Amniotic epithelial cell (primary cell): ENCODE data around the gene HPN.

Source experiments
- DNase-seq: peaks from one replicate; pipeline ENCODE4 v3.0.0-alpha.2; 2010; ENCODE audit warnings: low read depth

Gene HPN

DNA sequence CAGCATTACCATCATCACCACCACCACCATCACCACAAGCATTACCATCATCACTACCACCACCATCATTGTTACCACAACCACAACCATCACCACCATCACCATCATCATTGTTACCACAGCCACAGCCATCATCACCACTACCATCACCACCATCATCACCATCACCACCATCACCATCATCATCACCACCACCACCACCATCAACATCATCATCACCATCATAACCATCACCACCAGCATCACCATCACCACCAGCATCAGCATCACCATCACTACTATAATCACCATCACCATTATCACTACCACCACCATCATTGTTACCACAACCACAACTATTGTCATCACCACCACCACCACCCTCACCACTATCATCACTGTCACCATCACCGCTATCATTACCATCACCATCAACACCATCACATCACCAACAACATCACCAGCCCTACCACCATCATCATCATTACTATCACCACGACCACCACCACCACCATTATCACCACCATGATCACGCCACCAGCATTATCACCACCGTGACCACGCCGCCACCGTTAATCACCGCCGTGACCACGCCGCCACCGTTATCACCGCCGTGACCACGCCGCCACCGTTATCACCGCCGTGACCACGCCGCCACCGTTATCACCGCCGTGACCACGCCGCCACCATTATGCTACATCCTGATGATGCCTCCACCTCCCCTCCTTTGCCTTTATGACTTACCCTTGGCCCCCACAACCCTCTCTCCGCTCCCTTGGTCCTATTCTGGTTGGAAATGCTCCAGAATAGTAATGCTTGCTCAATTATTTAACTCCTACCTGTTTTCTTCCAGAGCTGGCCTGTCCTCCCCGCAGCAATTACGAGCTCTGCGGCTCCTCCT, 64.1 kb downstream of the HPN start:
- DNase-seq, result no peak

DNA sequence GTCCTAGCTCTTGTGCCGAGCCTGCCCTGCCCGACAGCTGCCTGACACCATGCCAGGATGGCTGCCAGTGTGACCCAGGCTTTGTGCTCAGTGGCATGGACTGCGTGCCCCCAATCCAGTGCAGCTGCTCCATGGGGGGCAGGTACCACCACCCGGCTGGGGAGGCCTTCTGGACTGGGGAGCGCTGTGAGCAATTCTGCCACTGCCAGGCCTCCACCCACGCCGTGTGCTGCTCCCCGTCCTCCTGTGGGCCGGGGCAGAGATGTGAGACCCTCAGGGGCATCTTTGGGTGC, 64.7 kb downstream of the HPN start:
- DNase-seq, result no peak

DNA sequence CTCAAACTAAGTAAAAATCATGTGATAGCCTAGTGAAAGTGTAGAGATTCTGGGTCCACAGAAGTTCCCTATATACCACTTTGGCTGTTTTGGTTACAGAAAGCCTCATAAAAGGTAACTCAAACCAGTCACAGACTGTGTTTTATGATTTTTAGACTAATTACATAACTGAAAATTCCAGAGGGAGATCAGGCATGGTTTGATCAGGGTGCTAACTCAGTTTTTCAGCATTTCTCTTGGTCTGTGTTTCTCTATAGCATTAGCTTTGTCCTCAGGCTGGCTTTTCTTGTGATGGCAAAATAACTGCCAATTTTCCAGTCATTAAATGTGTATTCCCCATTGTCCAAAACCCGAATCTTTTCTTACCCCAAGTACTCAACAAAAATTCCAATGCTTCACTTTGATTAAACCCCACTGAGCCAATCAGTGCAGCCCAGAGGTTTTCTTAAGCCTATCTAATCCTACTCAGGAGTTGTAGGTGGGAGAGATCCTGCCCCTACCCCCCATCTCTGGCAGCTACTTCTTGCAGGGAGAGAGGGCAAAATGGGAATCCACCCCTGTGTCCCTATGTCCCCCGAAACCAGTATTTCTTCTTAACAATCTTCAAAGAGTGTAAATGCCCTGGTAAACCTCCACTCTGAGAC, 65.5 kb downstream of the HPN start:
- DNase-seq, result no peak

DNA sequence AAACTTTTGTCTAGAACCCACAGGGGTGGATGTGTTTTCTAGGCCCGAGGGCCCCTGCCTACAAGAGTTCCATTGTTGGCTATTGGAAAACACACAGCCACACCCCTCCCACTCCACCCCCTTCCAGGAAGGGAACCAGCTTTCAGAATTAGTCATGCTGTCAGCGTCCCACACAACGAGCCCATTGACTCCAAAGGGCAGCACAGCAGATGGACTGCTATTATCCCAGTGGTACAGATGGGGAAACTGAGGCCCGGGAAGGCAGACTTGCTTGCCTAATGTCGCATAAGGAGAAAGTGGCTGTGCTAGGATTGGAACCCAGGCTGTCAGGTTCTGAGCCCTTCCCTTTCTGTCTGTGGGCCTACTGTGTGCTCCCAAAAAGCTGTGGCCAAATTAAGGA, 66.0 kb downstream of the HPN start:
- peak; percentile 12 for DNase-seq

DNA sequence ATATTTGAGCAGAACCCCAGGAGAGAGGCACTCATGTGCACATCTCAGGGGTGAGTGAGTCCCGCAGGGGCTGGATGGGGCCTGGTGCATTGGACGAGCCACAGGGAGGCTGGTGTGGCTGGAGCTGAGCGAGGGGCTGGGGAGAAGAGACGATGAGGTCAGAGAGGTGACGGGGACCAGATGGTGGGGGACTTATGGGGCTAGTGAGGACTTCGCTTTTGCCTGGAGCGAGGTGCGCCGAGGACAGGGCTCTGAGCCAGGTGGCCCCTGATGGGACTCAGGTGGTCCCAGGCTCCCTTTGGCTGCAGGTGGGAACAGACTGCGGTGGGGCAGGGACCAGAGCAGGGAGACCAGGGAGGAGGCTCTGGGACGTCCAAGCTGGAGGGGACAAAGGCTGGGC, 67.2 kb downstream of the HPN start:
- no peak for DNase-seq

DNA sequence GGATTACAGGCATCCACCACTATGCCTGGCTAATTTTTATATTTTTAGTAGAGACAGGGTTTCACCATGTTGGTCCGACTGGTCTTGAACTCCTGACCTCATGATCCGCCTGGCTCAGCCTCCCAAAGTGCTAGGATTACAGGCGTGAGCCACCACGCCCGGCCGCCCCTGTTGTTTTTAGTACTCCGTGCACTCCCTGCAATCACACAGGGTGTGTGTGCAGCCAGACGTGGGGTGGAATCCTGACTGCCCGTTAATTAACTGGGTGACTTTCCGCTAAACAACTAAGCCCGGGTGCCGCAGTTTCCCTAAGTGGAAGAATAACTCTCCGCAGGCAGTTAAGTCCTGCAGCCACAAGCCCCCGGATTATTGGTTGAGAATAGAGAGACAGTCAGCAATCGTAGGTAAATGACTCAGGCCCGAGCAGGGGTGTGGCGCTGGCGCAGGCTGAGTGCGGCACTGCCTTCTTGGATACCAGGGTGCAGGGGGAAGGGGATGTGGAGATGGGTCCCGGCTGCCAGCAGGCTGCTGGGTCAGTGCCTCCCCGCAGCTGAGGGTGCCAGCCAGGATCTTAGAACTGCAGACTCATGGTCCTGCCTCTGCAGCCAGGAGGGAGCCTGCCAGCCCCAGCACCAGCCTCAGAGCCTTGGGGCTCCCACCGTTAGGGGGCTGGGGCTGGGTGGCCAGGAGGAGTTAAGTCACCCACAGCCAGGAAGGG, 68.0 kb downstream of the HPN start:
- no peak for DNase-seq

DNA sequence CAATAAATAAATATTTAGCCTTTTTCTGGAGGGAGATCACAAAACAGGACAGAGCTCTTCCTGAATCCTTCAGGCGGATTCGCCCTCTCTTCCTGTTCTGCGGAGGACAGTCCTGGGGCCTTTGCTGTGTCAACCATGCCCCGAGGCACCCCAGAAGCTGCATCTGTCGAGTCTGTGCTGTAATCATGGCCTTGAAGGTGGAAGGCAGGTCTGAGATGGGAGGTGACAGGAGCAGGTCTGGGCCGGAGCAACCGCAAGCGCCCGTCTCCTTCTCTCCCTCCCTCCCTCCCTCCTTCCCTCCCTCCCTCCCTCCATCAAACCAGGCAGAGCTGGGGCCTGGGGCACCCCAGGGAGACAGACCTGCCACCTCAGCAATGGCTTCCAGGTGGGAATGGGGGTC, 69.5 kb downstream of the HPN start:
- DNase-seq, result no peak

DNA sequence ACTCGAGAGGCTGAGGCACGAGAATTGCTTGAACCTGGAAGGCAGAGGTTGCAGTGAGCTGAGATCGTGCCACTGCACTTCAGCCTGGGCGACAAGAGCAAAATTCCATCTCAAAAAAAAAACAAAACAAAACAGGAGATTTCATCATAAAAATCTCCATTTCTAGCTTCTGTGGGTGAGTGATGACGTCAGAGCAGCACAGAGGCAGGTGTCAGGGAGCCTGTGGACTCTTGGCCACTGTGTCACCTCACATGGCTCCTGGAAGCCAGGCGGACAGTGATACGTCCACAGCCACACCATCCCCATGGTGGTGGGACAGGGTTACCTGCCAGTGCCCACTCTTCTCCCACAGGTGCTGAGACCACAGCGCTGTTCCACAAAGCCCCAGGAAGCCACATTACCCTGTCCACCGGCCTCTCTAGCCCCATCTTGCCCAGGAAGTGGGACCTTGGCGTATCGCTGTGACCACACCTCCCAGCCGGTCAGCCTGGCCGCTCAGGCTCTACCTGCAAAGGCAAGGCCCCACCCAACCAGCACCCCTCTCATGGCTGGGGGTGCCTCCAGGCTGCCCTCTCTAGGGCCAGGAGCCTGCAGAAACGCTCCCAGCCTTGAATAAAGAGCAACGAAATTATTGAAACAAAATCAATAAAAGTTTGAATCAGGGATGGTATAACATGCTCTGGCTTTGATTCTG, 71.6 kb downstream of the HPN start:
- DNase-seq, result no peak

DNA sequence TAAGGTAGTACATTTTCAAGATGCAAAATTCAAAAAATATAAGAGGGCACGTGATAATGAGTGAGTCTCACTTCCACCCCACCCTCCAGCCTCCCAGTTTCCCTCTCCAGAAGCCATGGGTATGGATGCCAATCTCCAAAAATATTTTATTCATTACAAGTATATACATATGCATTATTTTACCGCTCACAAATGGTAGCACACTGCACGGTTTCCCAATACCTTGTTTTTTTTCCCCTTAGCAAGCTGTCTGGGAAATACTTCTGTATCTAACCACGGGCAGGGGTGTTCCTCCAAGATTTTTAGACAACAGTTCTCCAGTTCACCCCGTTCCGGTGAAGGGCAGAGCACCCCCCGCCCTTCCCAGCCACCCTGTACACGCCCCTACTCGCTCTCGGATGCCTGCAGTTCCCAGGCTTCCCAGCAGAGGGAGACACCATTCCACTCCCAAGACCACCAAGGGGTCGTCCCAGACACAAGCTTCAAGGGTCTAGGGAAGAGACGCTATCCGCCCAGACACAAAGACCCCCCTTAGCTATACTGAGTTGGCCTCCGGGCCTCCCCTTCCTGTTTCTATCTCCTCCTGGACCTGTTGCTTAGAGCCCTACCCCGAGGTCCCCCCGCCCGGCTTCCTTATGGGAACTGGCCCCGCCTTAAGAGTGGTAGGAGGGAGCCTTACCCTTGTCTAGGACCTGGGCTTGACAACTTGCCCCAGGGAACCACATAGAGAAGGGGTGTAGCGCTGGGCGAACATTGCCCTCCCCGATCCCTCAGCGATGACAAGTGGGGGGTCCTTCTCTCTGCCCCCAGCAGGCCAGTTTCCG, 73.0 kb downstream of the HPN start:
- peak; percentile 32 for DNase-seq

DNA sequence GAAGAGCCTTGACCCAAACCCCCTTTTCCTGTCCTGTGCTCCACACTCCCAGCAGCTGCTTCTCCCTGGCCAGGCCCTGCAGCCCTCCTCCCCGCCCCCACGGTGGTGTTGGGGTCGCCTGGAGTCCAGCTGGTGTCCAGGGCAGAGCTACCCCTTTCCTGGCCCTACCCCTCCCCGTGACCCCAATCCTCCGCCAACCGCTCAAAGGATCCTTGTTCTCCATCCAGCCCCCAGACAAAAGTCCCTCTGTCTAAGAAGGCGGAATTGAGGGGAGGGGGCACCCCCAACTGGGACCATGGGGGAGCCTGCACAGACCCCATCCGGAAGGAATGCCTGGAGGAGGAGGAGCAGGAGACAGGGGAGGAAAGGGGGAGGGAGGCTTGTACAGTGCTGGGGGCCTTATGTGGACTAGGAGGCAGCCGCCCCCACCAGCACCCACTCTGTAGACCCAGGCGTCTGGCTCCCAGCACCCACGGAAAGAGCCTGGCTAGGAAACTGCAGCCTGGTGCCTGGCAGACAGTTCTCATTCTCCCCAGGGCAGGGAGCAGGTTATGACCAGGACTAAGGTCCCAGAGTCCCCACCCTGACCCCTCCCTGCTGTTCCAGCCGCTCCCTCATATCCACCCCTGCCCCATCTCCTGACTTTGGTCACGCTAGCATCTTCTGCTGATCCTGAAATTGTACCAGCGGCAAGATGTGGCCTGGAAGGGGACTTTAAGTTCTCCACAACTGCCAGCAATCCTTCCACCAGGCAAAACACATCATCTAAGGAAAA, 73.8 kb downstream of the HPN start, which contains the start of gene FXYD3:
Gene FXYD3, plus strand, starts transcription at position 647 of the 775 bp plus-strand sequence. CDS start 3,554 bp downstream, outside the sequence.
- no peak for DNase-seq
